ENCODE results near the gene ATAD1.
"Not testable (repeated sequence)": the region's sequence is repeated elsewhere in the genome, so short reads cannot be mapped to it uniquely, and the experiment has no call there.

ATAD1 gene, protein sequence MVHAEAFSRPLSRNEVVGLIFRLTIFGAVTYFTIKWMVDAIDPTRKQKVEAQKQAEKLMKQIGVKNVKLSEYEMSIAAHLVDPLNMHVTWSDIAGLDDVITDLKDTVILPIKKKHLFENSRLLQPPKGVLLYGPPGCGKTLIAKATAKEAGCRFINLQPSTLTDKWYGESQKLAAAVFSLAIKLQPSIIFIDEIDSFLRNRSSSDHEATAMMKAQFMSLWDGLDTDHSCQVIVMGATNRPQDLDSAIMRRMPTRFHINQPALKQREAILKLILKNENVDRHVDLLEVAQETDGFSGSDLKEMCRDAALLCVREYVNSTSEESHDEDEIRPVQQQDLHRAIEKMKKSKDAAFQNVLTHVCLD

DNA sequence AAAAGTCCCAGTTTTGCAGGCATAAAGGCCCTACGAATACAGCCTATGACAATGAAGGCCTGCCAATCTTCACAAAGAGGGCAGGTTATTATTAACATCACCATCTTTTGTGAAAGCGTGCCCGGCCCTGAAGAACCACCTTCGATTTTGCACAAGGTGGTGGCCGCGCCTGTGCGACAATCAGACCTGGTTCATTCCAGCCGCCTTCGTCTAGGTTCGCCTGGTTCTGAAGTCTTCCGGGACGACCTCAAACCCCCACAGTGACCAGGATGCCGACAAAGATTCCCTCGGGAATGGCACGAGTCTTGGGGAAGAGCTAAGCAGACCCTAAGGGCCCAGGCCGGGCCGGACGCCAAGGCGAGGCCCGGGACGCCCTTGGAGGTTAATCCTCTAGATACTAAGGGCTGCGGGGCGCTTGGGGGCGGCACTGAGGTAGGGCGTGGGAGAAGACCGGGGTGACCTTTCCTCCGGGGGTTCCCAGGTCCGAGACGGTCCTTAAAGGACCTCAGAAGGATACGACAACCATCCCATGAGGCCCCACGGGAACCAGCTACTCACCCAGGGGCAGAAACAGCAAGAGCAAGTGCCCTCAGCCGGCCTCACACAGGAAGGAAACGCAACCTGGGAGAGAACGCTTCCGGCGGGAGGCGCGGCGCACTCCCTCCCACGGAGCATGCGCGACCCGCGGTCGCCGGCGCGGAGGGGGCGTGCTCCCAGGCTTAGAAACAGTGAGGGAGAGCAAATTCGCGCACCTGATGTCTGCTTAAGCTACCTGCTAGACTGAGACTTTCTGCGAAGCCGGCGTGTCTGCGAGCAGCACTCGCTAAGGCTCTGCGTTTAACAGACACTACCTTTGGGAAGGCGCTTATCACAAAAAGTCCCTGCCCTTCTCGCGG, at the start of gene ATAD1:
Gene ATAD1, minus strand, starts transcription at position 618 of the 896 bp plus-strand sequence. CDS start 3,627 bp downstream, outside the sequence.
- in situ Hi-C loops (cut with MboI; ENCODE audit: low sequenced_read_pairs, unreplicated experiment) = no loop called here
- peak; percentile 88 for DNase-seq (ENCODE audit: low spot score)
- TF ChIP-seq, protein P1, sequence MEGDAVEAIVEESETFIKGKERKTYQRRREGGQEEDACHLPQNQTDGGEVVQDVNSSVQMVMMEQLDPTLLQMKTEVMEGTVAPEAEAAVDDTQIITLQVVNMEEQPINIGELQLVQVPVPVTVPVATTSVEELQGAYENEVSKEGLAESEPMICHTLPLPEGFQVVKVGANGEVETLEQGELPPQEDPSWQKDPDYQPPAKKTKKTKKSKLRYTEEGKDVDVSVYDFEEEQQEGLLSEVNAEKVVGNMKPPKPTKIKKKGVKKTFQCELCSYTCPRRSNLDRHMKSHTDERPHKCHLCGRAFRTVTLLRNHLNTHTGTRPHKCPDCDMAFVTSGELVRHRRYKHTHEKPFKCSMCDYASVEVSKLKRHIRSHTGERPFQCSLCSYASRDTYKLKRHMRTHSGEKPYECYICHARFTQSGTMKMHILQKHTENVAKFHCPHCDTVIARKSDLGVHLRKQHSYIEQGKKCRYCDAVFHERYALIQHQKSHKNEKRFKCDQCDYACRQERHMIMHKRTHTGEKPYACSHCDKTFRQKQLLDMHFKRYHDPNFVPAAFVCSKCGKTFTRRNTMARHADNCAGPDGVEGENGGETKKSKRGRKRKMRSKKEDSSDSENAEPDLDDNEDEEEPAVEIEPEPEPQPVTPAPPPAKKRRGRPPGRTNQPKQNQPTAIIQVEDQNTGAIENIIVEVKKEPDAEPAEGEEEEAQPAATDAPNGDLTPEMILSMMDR (IDR thresholded peaks at IDR 0.05; ENCODE audit: borderline replicate concordance, control extremely low read depth, extremely low read depth, insufficient read depth, missing control alignments) = no peak

DNA sequence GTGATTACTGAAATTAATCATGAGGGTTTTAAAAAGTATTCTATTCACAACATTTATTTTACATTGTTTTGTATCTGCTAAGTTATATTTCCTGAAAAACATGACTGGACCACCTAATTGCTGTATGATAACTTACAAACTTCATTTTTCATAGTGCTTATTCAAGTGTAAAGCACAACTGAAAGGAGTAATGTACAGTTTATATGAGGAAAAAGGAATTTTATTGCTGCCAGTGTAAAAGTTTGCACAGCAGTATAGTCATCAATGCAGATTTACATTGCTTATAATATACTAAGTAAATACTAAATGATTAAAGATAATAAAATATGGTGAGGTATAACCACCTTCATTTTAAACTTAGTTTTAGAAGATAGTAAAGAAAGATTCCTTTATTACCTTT, 49.4 kb upstream of the ATAD1 start:
- no peak for DNase-seq (ENCODE audit: low spot score)
- in situ Hi-C loops (cut with MboI; ENCODE audit: low sequenced_read_pairs, unreplicated experiment) = loop anchor here (10.0 to 25.0 kb wide), 3 partner anchors 197 to 395 kb away; no protein-coding TSS in a partner anchor
- TF ChIP-seq, protein P1 (IDR thresholded peaks at IDR 0.05; ENCODE audit: borderline replicate concordance, control extremely low read depth, extremely low read depth, insufficient read depth, missing control alignments) = no peak

DNA sequence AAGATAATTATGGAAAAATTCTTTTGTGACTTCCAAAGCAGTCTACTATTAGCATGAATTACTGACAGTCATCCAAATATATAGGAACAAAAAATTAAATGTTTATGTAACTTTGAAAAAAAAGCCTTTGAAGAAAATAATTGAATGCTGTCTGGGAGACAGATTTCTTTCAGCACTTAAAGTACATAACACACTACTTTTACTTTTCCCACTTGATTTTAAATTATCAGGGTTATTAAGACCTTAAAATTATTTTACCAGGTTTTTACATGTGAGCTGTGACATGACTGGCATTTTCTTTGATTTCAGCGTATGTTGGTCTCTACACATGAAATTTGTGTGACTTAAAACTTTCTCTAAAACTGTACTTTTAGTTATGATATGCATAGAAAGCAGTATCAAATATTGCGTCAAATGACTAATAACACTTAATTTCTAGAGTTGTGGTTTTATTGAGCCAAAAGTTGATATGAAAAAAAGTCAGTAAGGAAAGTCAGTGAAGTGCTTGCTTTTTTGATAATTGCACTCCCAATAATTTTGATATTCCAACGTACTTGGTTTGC, 48.5 kb upstream of the ATAD1 start:
- no peak for DNase-seq (ENCODE audit: low spot score)
- TF ChIP-seq, protein P1 (IDR thresholded peaks at IDR 0.05; ENCODE audit: borderline replicate concordance, control extremely low read depth, extremely low read depth, insufficient read depth, missing control alignments) = no peak
- in situ Hi-C loops (cut with MboI; ENCODE audit: low sequenced_read_pairs, unreplicated experiment) = loop anchor here (10.0 to 25.0 kb wide), 3 partner anchors 198 to 396 kb away; no protein-coding TSS in a partner anchor

DNA sequence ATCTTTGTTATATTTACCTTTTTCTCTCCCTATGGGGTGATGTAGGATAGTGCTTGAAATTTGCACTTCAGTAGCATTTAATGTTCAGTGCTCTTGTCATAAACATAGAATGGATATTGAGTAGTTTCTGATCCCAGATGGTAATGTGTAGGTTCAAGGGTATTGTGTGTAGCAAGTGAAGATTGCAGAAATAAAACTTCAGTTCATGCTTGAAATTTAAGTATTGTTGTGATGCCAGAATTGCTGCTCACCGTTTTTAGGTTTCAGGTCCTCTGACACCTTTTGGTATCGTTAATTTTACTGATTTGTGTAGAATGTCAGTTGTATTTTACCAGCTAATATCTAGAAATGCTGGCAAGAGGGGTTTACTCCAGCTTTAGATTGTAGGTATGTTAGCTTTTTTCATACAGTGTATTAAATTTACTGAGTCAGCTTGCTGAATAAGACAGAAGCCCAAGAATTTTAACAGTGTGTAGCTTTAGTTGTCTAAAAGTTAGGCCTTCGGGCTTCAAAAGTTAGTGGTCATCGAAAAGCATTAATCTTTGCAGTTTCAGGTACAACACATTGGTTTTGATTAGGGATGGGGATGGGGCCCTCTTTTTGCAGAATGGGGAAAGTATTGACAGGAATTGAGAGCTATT, 47.3 kb upstream of the ATAD1 start:
- in situ Hi-C loops (cut with MboI; ENCODE audit: low sequenced_read_pairs, unreplicated experiment) = loop anchor here (10.0 to 25.0 kb wide), 3 partner anchors 199 to 397 kb away; no protein-coding TSS in a partner anchor
- no peak for DNase-seq (ENCODE audit: low spot score)
- TF ChIP-seq, protein P1 (IDR thresholded peaks at IDR 0.05; ENCODE audit: borderline replicate concordance, control extremely low read depth, extremely low read depth, insufficient read depth, missing control alignments) = no peak

DNA sequence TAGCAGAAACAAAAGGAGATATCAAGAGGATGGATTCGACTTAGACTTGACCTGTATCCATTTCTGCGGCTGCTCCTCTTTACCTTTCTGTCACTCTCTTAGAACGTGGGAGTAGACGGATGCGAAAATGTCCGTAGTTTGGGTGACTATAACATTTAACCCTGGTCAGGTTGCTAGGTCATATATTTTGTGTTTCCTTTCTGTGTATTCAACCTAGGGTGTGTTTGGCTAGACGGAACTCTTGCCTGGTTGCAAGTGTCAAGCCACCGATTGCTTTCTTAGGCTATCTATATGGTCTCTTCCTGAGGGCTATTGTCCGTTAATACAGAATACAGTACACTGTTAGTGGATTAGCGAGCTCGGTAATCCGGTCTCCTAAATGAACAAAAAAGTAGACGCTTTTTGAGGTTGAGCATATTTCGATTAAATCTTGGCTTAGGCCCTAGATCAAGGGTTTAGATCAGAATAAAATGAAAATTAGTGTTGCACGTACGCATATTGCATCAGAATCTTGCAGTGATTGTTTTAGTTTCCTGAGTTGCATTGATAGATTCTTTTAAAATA, 46.6 kb upstream of the ATAD1 start:
- in situ Hi-C loops (cut with MboI; ENCODE audit: low sequenced_read_pairs, unreplicated experiment) = loop anchor here (5.0 to 25.0 kb wide), 4 partner anchors 200 to 523 kb away; no protein-coding TSS in a partner anchor
- TF ChIP-seq, protein P1 (IDR thresholded peaks at IDR 0.05; ENCODE audit: borderline replicate concordance, control extremely low read depth, extremely low read depth, insufficient read depth, missing control alignments) = no peak
- DNase-seq (ENCODE audit: low spot score) = no peak

DNA sequence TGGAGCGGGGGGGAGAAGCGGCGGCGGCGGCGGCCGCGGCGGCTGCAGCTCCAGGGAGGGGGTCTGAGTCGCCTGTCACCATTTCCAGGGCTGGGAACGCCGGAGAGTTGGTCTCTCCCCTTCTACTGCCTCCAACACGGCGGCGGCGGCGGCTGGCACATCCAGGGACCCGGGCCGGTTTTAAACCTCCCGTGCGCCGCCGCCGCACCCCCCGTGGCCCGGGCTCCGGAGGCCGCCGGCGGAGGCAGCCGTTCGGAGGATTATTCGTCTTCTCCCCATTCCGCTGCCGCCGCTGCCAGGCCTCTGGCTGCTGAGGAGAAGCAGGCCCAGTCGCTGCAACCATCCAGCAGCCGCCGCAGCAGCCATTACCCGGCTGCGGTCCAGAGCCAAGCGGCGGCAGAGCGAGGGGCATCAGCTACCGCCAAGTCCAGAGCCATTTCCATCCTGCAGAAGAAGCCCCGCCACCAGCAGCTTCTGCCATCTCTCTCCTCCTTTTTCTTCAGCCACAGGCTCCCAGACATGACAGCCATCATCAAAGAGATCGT, 46.0 kb upstream of the ATAD1 start:
- not testable (repeated sequence) for DNase-seq (ENCODE audit: low spot score)
- in situ Hi-C loops (cut with MboI; ENCODE audit: low sequenced_read_pairs, unreplicated experiment) = loop anchor here (5.0 to 25.0 kb wide), 4 partner anchors 201 to 523 kb away; no protein-coding TSS in a partner anchor
